Neuronal stem cell (in vitro differentiated cells): Measurements from ENCODE around the gene KHSRP.

Source experiments
- DNase-seq: peaks from one replicate; pipeline ENCODE4 v3.0.0-alpha.2; 2013; ENCODE audit warnings: low spot score
- H2AFZ ChIP-seq: one replicate; pipeline ENCODE4 v1.6.1; 2013; ENCODE audit warnings: mild to moderate bottlenecking, low read length, inconsistent platforms
- H2AK5ac ChIP-seq: 2 replicates; pipeline ENCODE4 v1.6.1; 2013; ENCODE audit warnings: low read depth, mild to moderate bottlenecking, inconsistent platforms, low read length, moderate library complexity, mixed read lengths
- H2BK120ac ChIP-seq: 2 replicates; pipeline ENCODE4 v1.6.1; 2013; ENCODE audit warnings: low read depth, mild to moderate bottlenecking, inconsistent platforms, low read length, moderate library complexity, mixed read lengths
- H2BK12ac ChIP-seq: one replicate; pipeline ENCODE4 v1.6.1; 2013; ENCODE audit warnings: low read length, inconsistent platforms
- H2BK15ac ChIP-seq: 2 replicates; pipeline ENCODE4 v1.6.1; 2013; ENCODE audit warnings: mild to moderate bottlenecking, low read length, inconsistent platforms, mixed read lengths
- H2BK5ac ChIP-seq: one replicate; pipeline ENCODE4 v1.6.1; 2013; ENCODE audit warnings: inconsistent platforms, mild to moderate bottlenecking, low read length, moderate library complexity
- H3K14ac ChIP-seq: one replicate; pipeline ENCODE4 v1.6.1; 2013; ENCODE audit warnings: low read length, inconsistent platforms
- H3K18ac ChIP-seq: 2 replicates; pipeline ENCODE4 v1.6.1; 2013; ENCODE audit warnings: low read length, inconsistent platforms
- H3K23ac ChIP-seq: 2 replicates; pipeline ENCODE4 v1.6.1; 2013; ENCODE audit warnings: low read depth, mild to moderate bottlenecking, mixed read lengths, low read length, inconsistent platforms; ENCODE audit not compliant: poor library complexity
- H3K27ac ChIP-seq: replicated peaks from 3 replicates; pipeline ENCODE4 v1.5.1; 2013; ENCODE audit warnings: low read length, inconsistent platforms
- H3K27me3 ChIP-seq, 3 experiments: 2 replicates each; pipeline ENCODE4 v1.6.1; 2013; ENCODE audit warnings: low read length in 3 of 3, mild to moderate bottlenecking in 2 of 3, inconsistent platforms in 1 of 3, low read depth in 1 of 3, mixed read lengths in 1 of 3, moderate library complexity in 1 of 3; ENCODE audit not compliant: control insufficient read depth in 3 of 3, insufficient read depth in 3 of 3
- H3K36me3 ChIP-seq, 2 donors: replicated peaks in 1 of 2; 2 replicates each; pipeline ENCODE4 v1.6.1; 2013; ENCODE audit warnings: low read length in 2 of 2; ENCODE audit not compliant: control insufficient read depth in 2 of 2, insufficient read depth in 2 of 2
- H3K4ac ChIP-seq: 2 replicates; pipeline ENCODE4 v1.6.1; 2013; ENCODE audit warnings: inconsistent platforms, mild to moderate bottlenecking, low read length, moderate library complexity
- H3K4me1 ChIP-seq, 2 donors: 1 replicate in 1 of 2; 2 replicates in 1 of 2; pipeline ENCODE4 v1.6.1; 2013; ENCODE audit warnings: low read length in 2 of 2, low read depth in 1 of 2; ENCODE audit not compliant: control insufficient read depth in 2 of 2, insufficient read depth in 1 of 2
- H3K4me2 ChIP-seq: one replicate; pipeline ENCODE4 v1.6.1; 2013; ENCODE audit warnings: mild to moderate bottlenecking, low read length, inconsistent platforms; ENCODE audit not compliant: insufficient read depth, poor library complexity, severe bottlenecking
- H3K4me3 ChIP-seq, 2 donors: 2 replicates each; pipeline ENCODE4 v1.5.1; 2013; ENCODE audit warnings: low read length in 2 of 2, mild to moderate bottlenecking in 2 of 2, inconsistent platforms in 1 of 2, moderate library complexity in 1 of 2
- H3K79me1 ChIP-seq: one replicate; pipeline ENCODE4 v1.6.1; 2013; ENCODE audit warnings: low read depth, mild to moderate bottlenecking, inconsistent platforms, low read length, moderate library complexity
- H3K9ac ChIP-seq: one replicate; pipeline ENCODE4 v1.6.1; 2013; ENCODE audit warnings: mild to moderate bottlenecking, low read depth, low read length, inconsistent platforms; ENCODE audit not compliant: poor library complexity
- H3K9me3 ChIP-seq, 2 donors: replicated peaks in 1 of 2; 2 replicates each; pipeline versions ENCODE3 to v1.6.1; 2013; ENCODE audit warnings: low read length in 2 of 2, mild to moderate bottlenecking in 2 of 2, inconsistent platforms in 1 of 2, low read depth in 1 of 2, mixed read lengths in 1 of 2, moderate library complexity in 1 of 2; ENCODE audit not compliant: control insufficient read depth in 2 of 2, insufficient read depth in 1 of 2
- H4K8ac ChIP-seq: one replicate; pipeline ENCODE4 v1.6.1; 2013; ENCODE audit warnings: low read depth, mild to moderate bottlenecking, inconsistent platforms, low read length, moderate library complexity
- H4K91ac ChIP-seq: one replicate; pipeline ENCODE4 v1.6.1; 2013; ENCODE audit warnings: low read length, low read depth, mild to moderate bottlenecking, inconsistent platforms; ENCODE audit not compliant: poor library complexity
- WGBS, 2 donors: extraction: QIAGEN DNeasy Blood & Tissue Kit; methylation state at CpG; one replicate each; pipeline ENCODE4 v1.1.7; 2013; ENCODE audit warnings: missing lambda C conversion rate in 2 of 2, mixed read lengths in 1 of 2; ENCODE audit not compliant: insufficient read length in 2 of 2, insufficient replicate concordance in 1 of 2; ENCODE audit errors: extremely low coverage in 2 of 2; 5-methylcytosine and 5-hydroxymethylcytosine counted together

Gene KHSRP

GRCh38 chr19:6376512-6377190, 48.0 kb downstream of the KHSRP start:
- no CpG with 5 or more reads among the region's 19 CpGs for WGBS, 2 donors
- no peak overlapping the region for H4K8ac ChIP-seq
- no peak overlapping the region for H2BK15ac ChIP-seq
- H3K27me3 ChIP-seq = no peaks in the 10 kb centered on the region
- no peak overlapping the region for H3K18ac ChIP-seq
- no peak overlapping the region for H3K4me3 ChIP-seq
- no peak overlapping the region for H3K27ac ChIP-seq
- H3K4me1 ChIP-seq = peaks cover 8 to 9% of the 10 kb centered on the region in 2 donors
- H2AFZ ChIP-seq = no peak overlapping the region
- DNase-seq = no peak
- no peak overlapping the region for H3K14ac ChIP-seq
- H3K9me3 ChIP-seq = peaks cover 13 to 14% of the 10 kb centered on the region in 2 donors
- no peak overlapping the region for H2BK5ac ChIP-seq
- no peak overlapping the region for H4K91ac ChIP-seq
- H3K36me3 ChIP-seq = peaks cover 33 to 43% of the 10 kb centered on the region in 2 donors
- no peak overlapping the region for H3K9ac ChIP-seq
- H3K4ac ChIP-seq = no peak overlapping the region
- no peak overlapping the region for H2BK120ac ChIP-seq
- peaks cover 18% of the 10 kb centered on the region for H3K79me1 ChIP-seq
- peak overlapping the region; percentile 35 for H2AK5ac ChIP-seq
- H2BK12ac ChIP-seq = no peak overlapping the region
- no peak overlapping the region for H3K4me2 ChIP-seq
- peak overlapping the region; percentile 0 for H3K23ac ChIP-seq

- Histone ChIP-seq H3K4ac (no peak within 1 kb of the TSS), H4K91ac (no peak within 1 kb of the TSS), H2BK15ac (no peak within 1 kb of the TSS), H3K18ac (no peak within 1 kb of the TSS), H4K8ac (peak within 1 kb of the TSS; percentile 65), H3K79me1 (peaks cover 18% of the 10 kb centered on the region), H3K36me3 (peaks cover 21 to 32% of the 10 kb centered on the region in 2 donors), H3K23ac (peak within 1 kb of the TSS; percentile 55), H3K4me3 (no peak within 1 kb of the TSS), H2BK120ac (no peak within 1 kb of the TSS), H3K14ac (peak within 1 kb of the TSS; percentile 38), H3K27ac (no peak within 1 kb of the TSS), H2AFZ (no peak within 1 kb of the TSS), H3K9ac (no peak within 1 kb of the TSS), H3K4me2 (no peak within 1 kb of the TSS), H2BK12ac (no peak within 1 kb of the TSS), H3K27me3 (no peaks in the 10 kb centered on the region), H2BK5ac (no peak within 1 kb of the TSS), H3K9me3 (peaks cover 9 to 10% of the 10 kb centered on the region in 2 donors), H2AK5ac (peak within 1 kb of the TSS; percentile 81), H3K4me1 (peaks cover 8 to 9% of the 10 kb centered on the region in 2 donors)
- DNase-seq = no peak
- WGBS, 2 donors = no CpG with 5 or more reads among the region's 25 CpGs
These were observed 49.1 kb downstream of the KHSRP start, which contains the start of gene PSPN for GRCh38 chr19:6375411-6376010. Gene PSPN (minus strand): TSS chr19:6375933. CDS start chr19:6375849, 84 bp downstream.

- Histone ChIP-seq H3K18ac (no peak overlapping the region), H3K4me3 (no peak overlapping the region), H3K27ac (no peak overlapping the region), H2BK12ac (no peak overlapping the region), H2BK120ac (no peak overlapping the region), H2BK5ac (no peak overlapping the region), H2AK5ac (peak overlapping the region; percentile 81), H3K79me1 (peaks cover 14% of the 10 kb centered on the region), H3K14ac (no peak overlapping the region), H3K4ac (no peak overlapping the region), H3K27me3 (no peaks in the 10 kb centered on the region), H4K8ac (no peak overlapping the region), H4K91ac (no peak overlapping the region), H3K36me3 (peaks cover 15 to 25% of the 10 kb centered on the region in 2 donors), H3K9ac (no peak overlapping the region), H3K4me2 (no peak overlapping the region), H2AFZ (no peak overlapping the region), H2BK15ac (no peak overlapping the region), H3K9me3 (peaks cover 3% of the 10 kb centered on the region in 2 donors), H3K23ac (no peak overlapping the region), H3K4me1 (peaks cover 8 to 9% of the 10 kb centered on the region in 2 donors)
- WGBS, 2 donors = no CpG with 5 or more reads among the region's 29 CpGs
- DNase-seq = no peak
These were observed 49.8 kb downstream of the KHSRP start for GRCh38 chr19:6374711-6375410.
